ENCODE measurements around the gene PTPRD.

Gene PTPRD

DNA sequence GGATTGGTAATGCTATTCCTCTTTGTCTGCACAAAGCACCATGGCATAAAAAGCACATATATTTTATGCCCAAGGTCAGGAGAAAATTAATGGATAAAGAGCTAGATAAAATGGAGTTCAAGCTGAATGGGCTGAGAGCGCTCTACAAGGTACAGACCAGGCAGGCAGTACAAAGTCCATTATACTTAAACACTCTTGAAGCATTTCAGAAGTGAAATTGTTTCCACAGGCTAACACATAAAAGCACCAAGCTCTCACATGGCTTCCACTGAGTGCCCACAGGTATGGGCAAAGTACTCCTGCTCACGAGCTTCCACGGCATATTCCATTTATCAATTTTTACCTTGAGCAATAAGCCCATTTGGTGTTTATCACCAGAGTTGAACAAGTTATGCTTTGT, 2042.0 kb downstream of the PTPRD start:
- in situ Hi-C loops (cut with MboI; ENCODE audit: low sequenced_read_pairs) = no loop called here

DNA sequence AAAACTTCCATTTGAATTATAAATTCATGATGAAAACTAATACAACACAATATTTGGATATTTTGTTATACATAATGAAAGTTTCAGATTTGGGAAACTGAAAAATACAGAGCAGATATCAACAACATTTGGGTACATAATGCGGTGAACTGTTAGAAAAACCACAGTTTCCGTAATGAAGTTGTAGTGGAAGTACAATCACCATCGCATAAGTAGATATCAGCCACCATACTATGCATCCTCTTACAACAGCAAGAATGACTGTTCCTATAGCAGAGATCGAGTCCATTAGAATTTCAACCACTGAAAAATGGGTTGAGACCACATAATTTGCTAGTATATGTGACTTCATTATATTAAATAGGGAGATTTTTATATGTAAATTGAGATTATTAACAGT, 2043.0 kb downstream of the PTPRD start:
- in situ Hi-C loops (cut with MboI; ENCODE audit: low sequenced_read_pairs) = no loop called here

- in situ Hi-C loops (cut with MboI; ENCODE audit: low sequenced_read_pairs) = no loop called here
Observed at GRCh38 chr9:8567963-8568579, 2044.7 kb downstream of the PTPRD start.

DNA sequence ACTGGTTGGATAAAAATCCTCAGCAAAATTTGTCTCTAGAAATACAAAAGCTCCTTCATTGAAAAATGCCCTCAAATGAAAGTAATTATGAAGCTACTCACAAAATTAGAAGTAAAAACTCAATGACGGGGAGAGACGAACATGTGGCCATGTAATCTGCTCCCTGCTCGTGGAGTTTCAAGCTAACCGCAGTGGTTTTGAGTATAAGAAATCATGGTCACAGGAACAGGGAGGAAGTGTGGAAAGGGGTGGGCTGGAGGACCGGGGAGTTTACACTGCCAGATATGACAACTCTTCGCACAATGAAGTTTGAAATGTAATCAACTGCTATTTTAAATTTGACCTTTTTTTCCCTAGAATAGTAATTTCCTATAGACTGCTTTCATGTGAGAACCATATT, 2047.8 kb downstream of the PTPRD start:
- in situ Hi-C loops (cut with MboI; ENCODE audit: low sequenced_read_pairs) = no loop called here

DNA sequence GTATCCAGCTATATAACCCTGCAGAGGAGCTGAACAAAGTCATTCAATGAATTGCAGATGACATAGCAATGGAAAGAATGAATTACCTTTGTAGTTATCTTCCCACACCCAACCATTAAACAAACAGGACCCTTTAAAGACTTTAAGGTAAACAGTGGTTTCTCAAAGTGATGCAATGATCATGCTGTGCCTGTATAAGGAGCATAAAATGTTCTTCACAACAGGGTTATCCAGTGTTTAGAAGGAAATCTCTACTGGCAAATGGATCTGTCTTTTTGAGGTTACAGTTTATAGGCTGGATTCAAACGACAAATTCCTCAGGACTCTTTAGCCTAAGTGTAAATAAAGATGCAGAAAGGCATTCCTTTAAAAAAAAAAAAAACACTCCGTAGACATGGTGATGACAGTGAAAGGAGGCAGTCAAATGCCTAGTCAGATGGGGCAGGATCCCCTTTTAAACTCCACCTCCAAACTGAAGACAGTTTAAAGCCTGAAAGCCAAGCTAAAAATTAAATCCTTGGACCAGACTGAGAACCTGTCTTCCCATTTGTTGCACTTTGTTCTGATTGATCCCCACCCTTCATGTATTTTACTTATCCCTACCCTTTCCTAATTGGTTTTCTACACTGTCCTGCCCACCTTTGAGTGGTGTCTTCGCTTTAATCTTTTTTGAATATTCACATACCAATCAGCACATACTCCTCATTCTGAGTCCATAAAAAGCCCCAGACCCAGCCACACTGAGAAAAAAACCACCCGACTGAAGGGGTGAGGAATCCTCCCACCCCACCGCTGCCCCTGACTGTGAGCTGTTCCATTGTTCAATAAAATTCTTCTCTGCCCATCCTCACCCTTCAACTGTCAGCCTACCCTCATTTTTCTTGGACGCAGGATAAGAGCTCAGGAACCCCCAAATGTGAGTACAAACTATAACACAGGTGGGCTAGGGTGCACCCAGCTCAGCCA, 2052.0 kb downstream of the PTPRD start:
- in situ Hi-C loops (cut with MboI; ENCODE audit: low sequenced_read_pairs) = no loop called here

GRCh38 chr9:8558176-8558575, 2054.6 kb downstream of the PTPRD start:
- in situ Hi-C loops (cut with MboI; ENCODE audit: low sequenced_read_pairs) = no loop called here

DNA sequence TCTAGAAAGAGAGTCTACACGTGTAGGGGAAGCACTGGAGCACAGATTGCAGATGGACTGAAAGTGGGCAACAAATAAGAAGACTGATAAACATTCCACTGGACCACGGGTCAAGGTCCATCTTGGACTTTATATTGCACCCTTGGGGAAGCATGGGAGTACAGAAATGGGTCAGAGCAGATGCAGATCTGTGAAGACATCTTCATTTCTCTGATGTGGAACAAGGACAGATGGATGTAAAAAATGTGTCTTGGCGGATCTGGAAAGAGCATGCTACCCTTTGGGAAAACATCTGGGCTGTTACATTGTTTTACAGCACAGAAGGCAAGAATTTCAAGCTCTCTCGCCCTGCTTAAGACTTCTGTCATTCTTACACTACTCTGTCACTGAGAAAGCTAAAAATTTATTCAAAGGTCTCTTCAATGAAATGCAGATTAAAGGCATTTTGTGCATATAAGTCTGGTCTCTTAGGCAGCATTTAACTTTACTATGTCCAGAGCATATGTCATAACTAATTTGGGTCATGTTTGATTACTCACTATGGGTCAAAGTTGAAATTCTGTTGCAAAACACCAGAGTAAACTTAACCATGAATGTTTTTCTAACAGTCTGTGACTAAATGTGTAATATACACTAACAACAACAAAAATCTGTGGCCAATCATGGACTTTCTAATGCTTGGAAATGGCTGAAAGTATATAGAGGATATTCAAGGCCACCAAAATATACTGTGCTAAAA, 2056.9 kb downstream of the PTPRD start:
- in situ Hi-C loops (cut with MboI; ENCODE audit: low sequenced_read_pairs) = no loop called here

DNA sequence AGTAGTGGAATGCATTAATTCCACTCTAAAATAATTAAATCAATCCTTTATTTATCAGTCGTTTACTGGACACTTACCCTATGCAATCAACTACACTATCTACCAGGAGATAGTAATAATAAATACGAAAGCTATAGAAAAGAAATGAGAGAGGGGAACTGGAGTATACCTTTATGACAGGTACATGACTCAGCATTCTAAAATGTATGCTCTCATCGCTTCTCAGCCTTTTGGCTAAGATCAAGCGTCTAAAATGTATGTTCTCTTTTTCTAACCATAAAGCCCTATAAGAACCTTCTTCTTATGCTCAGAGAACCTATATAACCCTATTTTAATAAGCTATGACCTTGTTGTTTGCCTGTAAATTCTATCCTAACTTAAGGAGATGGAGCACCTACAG, 2059.4 kb downstream of the PTPRD start:
- in situ Hi-C loops (cut with MboI; ENCODE audit: low sequenced_read_pairs) = no loop called here

DNA sequence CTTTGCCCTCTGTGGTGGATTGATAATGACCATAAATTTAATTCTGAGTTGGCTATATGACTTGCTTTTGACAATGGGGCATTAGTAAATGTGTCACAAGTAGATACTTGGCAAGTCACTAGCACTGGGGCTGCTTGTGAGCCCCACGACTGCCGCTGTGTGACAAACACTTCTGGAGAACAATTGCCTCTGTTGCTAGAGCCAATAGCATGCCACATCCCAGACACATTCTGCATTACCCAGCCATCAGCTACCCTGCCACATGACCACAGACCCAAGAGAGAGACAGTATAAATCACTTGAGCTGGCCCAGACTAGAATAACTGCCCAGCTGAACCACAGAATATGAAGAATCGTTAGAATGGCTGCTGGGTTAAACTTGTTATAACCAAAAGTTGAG, 2060.1 kb downstream of the PTPRD start:
- in situ Hi-C loops (cut with MboI; ENCODE audit: low sequenced_read_pairs) = no loop called here

- in situ Hi-C loops (cut with MboI; ENCODE audit: low sequenced_read_pairs) = no loop called here
Observed at GRCh38 chr9:8549214-8549613, 2063.6 kb downstream of the PTPRD start.

DNA sequence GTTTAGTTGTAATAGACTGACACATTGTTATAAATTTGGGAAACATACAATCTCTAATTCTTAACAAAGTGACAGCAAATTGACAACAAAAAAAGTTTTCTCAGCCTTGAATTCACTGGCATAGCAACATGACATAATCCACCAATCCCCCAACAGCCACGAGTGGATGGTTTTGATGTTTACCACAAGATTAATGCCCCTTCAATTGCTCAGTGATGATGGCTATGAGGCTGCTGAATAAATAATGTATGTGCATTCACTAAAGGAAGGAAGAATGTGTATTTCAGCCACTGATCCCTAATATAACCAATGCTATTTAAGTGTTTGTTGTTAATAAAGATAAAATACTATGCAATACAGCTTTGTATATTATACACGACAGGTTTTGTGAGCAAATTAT, 2069.6 kb downstream of the PTPRD start:
- in situ Hi-C loops (cut with MboI; ENCODE audit: low sequenced_read_pairs) = no loop called here

DNA sequence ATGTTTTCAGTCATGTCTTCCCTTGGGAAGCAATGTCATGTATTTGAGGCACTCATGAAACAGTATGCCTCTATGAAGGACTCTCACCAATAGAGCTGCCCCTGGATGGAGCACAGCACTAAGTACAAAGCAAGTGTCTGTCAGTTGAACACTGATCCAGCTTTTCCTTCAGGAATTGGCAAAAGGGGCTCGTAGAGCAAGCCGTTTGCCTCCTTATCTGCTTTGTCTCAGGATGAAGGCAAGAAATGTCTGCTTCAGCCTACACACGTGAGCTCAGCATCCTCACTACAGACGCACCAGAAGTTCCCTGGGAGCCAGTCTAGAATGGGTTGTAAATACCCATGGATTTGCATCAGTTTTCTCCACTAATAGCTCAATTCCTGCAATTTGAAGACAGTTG, 2070.3 kb downstream of the PTPRD start:
- in situ Hi-C loops (cut with MboI; ENCODE audit: low sequenced_read_pairs) = no loop called here

- in situ Hi-C loops (cut with MboI; ENCODE audit: low sequenced_read_pairs) = no loop called here
Observed at GRCh38 chr9:8539681-8540197, 2073.1 kb downstream of the PTPRD start.

DNA sequence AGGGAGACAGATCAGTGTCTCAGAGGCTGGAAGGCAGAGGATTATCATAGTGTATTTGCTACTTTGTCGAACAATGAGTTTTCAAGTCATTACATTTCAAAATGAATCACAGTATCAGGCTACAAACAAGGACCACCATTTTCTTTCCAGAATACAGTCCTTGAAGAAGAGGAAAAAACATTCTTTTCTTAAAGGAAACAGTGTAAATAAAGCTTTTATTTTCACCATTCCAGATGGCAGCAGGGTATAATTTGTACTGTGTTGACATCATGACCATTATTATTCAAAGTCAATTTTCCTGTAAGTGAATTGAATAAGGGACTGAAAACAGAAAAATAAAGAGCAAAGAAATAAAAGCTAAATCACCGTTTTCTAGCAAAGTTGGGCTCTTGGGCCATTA, 2076.0 kb downstream of the PTPRD start:
- in situ Hi-C loops (cut with MboI; ENCODE audit: low sequenced_read_pairs) = no loop called here

GRCh38 chr9:8534828-8535227, 2078.0 kb downstream of the PTPRD start:
- in situ Hi-C loops (cut with MboI; ENCODE audit: low sequenced_read_pairs) = no loop called here

GRCh38 chr9:8533681-8534080, 2079.1 kb downstream of the PTPRD start:
- in situ Hi-C loops (cut with MboI; ENCODE audit: low sequenced_read_pairs) = no loop called here

DNA sequence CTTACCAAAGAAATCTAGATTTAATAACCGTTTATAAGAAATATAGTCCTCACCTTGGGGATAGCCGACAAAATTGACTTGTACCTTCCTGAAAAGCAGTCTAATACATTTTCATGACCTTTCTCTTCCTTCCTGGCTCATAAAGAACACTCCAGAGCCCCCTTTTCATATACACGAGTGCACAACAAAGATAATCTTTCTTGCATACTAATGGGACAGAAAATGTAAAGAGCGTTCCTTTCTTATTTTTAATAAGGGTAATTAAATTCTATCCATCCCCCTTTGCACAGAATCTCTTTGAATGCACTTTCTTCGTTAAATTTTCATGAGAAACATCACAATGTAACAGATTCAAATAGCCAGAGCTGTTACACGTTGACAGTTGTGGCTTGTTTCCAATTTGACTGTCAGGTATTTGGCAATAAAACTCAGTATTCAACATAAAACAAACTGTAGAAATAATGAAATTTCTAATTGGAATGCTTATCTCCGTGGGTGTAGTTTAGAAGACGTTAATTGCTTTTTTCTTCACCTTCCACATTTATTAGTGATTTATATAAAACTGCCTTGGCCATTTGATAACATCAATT, 2080.9 kb downstream of the PTPRD start:
- in situ Hi-C loops (cut with MboI; ENCODE audit: low sequenced_read_pairs) = no loop called here

DNA sequence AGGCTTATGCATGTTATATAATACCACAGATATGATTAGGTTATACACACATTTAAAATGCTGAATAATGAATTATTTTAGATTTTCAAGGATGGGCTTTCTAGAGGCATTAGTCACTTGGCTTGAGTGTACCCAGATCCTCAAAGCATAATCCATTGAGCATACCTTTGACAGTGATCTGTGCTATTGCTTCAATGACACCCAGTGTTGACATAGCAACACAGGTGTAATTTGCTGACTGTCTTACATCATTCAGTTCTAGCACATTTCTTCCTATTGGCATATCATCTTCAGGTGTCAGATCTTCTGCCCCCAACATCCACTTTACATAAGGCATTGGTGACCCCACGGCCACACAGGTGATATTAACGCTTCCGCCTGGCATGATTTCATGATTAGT, 2091.7 kb downstream of the PTPRD start:
- in situ Hi-C loops (cut with MboI; ENCODE audit: low sequenced_read_pairs) = no loop called here

- in situ Hi-C loops (cut with MboI; ENCODE audit: low sequenced_read_pairs) = no loop called here
Observed at GRCh38 chr9:8515748-8516147, 2097.1 kb downstream of the PTPRD start.

DNA sequence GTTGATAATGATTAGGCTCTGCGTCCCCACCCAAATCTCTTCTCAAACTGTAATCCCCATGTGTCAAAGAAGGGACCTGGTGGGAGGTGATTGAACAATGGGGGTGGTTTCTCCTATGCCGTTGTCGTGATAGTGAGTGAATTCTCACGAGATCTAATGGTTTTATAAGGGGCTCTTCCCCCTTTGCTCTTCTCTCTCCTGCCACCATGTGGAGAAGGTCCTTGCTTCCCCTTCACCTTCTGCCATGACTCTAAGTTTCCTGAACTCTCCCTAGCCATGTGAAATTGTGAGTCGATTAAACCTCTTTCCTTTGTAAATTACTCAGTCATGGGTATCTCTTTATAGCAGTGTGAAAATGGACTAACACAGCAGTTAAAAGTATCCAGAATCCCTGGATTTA, 2098.0 kb downstream of the PTPRD start:
- in situ Hi-C loops (cut with MboI; ENCODE audit: low sequenced_read_pairs) = no loop called here

DNA sequence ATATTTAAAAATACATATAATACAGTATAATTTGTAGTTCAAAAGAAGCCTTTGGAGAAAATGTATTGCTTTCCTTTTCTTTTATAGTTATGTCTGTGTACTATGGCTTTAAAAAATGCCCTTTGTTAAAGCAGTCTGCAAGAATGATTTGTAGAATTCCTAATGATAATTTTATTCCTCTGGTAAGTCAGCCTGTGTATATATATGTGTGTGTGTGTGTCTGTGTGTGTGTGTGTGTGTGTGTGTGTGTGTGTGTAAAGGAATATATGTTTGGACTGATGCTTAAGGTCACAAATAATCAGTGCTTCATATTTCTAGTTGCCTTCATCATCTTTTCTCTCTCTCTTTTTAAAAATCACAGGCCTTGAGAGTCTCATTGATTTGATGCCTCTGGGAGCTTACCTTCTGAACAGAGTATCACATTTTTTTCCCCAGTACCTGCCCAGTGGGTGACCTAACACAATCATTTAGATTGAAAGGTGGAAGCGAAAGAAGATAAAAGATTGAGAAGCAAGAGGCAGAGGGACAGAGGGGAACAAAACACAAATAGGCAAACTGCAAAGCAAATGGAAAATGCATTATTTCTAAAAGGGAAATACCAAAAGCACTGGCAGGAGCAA, 2104.0 kb downstream of the PTPRD start:
- in situ Hi-C loops (cut with MboI; ENCODE audit: low sequenced_read_pairs) = no loop called here
